CD4-positive, alpha-beta T cell treated with Interferon alpha-2 for 1 hour (primary cell): ENCODE measurements around the gene TPR.

Source experiments
- DNase-seq, 2 donors: peaks; one replicate each; pipeline ENCODE4 v3.0.0-alpha.2; 2020 to 2022

TPR gene

GRCh38 chr1:186326009-186326408, 49.0 kb downstream of the TPR start:
- no peak for DNase-seq

- DNase-seq = peak in 1 of 2 donors; percentile 40
These were observed 49.8 kb downstream of the TPR start for GRCh38 chr1:186325239-186325638.

DNA sequence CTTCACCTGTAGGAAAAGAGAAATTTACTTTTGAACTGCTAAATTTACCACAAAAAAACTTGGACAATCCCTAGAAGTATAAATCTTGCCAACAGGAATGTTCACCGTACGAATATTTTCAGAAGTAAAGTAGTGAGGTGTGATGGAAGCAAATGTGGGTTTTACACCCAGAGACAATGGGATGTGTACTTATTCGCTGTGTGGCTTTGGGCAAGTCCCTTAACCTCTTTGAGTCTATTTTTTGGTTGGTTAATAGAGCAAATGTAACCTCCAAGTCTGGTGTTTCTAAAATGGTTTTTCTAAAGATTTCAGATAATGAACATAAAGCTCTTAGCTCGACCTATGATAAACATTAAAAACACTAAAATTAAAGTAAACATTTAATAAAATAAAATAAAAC, 51.2 kb downstream of the TPR start:
- no peak for DNase-seq

DNA sequence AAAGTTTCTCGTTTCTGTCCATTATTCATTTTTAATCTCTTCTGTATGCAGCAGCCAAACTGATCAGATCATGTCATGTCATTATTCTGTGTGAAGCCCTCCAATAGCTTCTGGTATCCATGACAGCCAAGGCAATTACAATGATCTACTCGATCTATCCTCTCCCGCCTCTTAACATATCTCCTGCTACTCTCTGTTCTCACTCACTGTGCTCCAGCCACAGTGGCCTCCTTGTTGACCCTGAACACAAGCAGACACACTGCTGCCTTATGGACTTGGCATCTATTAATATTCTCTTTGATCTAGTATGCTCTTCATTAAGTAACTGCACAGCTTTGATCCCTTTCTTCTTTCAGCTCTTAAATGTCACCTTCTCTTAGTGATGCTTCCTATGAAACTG, 59.5 kb downstream of the TPR start:
- no peak for DNase-seq

- no peak for DNase-seq
These were observed 63.5 kb downstream of the TPR start for GRCh38 chr1:186311375-186312051.

- no peak for DNase-seq
These were observed 64.7 kb downstream of the TPR start for GRCh38 chr1:186310307-186310706.

- DNase-seq = no peak
These were observed 66.6 kb downstream of the TPR start for GRCh38 chr1:186308264-186309060.

GRCh38 chr1:186307445-186307844, 67.6 kb downstream of the TPR start:
- DNase-seq = no peak

DNA sequence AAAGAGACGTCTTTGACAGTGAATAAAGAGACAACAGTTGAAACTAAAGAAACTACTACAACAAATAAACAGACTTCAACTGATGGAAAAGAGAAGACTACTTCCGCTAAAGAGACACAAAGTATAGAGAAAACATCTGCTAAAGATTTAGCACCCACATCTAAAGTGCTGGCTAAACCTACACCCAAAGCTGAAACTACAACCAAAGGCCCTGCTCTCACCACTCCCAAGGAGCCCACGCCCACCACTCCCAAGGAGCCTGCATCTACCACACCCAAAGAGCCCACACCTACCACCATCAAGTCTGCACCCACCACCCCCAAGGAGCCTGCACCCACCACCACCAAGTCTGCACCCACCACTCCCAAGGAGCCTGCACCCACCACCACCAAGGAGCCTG, 68.5 kb downstream of the TPR start:
- no peak for DNase-seq

DNA sequence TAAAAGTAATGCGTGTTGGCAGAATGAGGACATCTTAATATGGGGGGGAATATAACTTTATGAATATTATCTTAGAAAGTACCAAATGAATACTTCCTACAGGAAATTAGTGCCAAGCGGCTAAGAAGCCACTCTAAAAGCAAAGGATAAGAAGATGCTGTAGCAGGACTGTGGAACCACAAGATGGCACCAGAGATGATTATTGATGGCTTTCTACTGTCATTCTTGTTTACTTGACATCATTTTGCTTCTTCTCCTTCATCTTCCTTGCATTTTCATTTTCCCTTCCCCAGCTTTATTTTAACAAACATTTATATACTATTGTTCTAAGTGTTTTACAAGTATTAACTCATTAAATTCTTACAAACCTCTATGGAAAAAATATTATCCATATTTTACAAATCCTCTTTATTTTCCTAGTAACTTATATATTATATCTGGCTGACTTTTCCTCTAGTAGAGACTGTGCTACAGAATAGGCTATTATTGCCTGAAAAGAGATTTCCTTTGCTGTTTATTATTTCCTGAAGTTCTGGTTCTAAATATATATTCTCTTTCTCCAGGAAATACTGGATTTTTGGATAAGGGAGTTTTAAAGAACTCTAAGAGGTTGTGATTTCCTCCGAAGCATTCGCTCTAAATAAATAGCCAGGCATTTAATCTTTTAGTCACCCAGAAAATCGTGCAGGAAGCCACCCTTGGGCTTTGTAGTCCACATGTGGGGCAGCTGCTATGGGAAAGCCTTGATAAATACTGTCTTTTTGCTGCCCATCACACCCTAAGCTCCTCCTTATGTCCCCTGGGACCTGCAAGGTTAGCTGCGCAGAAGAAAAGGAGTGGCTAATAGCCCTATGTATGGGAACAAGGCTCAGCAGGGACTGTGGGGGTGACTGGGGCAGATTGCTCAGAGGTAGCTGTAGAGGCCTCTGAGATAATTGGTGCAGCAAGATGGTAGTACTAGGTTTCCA, 69.8 kb downstream of the TPR start:
- DNase-seq = peak in 1 of 2 donors; percentile 55

- DNase-seq = peak in 1 of 2 donors; percentile 33
These were observed 71.1 kb downstream of the TPR start for GRCh38 chr1:186303911-186304310.

GRCh38 chr1:186302381-186302920, 72.6 kb downstream of the TPR start:
- no peak for DNase-seq

DNA sequence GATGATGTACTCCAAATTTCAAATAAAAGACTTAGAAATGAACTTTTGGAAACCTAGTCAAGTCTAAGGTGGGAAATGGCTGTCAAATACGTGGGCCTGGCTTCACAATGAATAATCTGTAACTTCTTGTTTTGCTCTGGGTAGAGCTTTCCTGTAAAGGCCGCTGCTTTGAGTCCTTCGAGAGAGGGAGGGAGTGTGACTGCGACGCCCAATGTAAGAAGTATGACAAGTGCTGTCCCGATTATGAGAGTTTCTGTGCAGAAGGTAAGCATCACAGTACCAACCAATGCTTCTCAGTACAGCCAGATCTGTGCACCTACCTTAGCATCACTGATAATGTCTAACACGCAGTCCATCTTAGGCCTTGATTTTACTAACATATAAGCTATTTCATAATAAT, 73.6 kb downstream of the TPR start:
- DNase-seq = peak; percentile 37

DNA sequence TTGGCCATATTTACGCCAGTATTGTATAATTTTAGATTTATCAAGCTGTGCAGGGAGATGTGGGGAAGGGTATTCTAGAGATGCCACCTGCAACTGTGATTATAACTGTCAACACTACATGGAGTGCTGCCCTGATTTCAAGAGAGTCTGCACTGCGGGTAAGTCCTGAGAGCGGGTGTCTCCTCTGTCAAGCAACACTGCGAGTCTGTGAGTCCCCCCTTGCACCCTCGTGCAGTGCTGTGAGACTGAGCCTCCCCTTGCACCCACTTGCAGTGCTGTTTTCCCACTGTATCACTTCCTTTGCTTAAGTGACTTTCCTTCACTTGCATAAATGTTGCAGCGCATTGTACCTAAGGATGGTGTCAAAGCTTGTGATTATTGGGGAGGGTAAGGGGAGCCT, 75.0 kb downstream of the TPR start:
- DNase-seq = no peak

DNA sequence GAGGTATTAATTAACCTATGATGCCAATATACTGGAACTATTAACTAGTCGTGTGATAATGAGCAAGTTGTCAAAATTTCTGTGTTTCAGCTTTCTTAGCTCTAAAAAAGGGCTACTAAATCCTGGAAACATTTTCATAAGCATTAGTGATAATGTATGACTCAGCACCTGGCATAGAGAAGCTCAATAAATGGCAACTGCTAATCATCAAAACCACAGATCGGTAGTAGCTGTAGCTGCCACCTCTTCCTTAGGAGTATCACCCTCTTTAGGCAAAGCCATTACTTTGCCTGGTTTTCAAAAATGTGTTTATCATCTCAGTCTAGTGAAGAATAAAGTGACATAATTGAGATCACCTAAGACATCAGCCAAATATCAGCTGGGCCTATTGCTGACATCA, 75.5 kb downstream of the TPR start:
- no peak for DNase-seq

DNA sequence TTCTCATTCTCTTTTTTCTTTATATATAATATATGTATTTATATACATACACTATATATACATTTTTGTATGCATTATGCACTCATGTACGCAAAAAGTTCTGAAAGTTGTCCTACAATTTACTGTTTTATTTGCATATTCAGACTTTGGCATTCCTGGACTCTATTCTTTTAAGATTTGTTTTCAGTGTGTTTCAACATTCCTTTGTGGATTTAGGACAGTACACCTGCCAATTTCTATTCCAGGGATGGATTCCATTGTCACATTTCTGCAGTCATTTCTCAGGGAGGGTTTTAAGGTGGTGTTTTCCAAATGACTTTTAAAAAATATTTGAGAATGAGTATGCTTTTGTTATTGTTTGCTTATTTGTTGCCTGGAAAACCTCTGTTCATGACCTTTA, 76.2 kb downstream of the TPR start:
- DNase-seq = no peak

GRCh38 chr1:186297439-186298045, 77.5 kb downstream of the TPR start:
- no peak for DNase-seq

DNA sequence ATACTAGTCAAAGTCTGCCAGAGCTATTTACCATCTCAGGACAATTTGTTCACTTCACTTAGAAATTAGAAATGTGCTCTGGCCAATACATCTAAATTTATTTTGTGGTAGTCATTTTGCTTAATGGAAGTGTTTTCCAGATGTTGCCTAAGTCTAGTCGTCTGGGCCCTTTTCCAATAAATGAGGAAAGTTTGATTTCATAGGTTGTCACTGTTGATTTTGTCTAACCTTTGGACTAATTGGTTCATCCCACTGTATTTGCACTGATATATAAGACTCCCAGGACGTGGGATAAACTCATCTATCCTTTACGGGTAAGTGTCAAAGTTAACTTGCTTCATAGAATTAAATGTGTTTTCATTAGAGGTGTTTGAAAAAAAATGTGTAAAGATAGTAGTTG, 79.1 kb downstream of the TPR start, which contains the start of gene PRG4:
Gene PRG4 (plus strand): TSS at position 300 of the 400 bp plus-strand sequence.
- no peak for DNase-seq

GRCh38 chr1:186292875-186293274, 82.2 kb downstream of the TPR start:
- no peak for DNase-seq

GRCh38 chr1:186291271-186291670, 83.8 kb downstream of the TPR start:
- no peak for DNase-seq

- no peak for DNase-seq
These were observed 85.0 kb downstream of the TPR start for GRCh38 chr1:186289943-186290545.
